Activated B cell treated with CpG ODN at 0.5 μM for 24 hours (primary cell): ENCODE measurements around the gene LHFPL6. TPM values are rescaled to one million over a fixed set of nuclear protein-coding genes. Genes with fewer than 3 reads are reported as not detected.

Experiments used
- ATAC-seq: fragments of 200-7000 bp; cut with Tn5 transposase; one replicate; pipeline ENCODE4 v1.10.0; 2021; ENCODE audit warnings: low read depth, mild to moderate bottlenecking, moderate library complexity
- CTCF ChIA-PET: fragments of 350-600 bp; sonication (Branson Sonifier 250); formaldehyde crosslinking; loops from one replicate; lab custom pipeline; 2021; ENCODE audit warnings: antibody characterized with exemption; lab: Charles Lee
- POLR2A ChIA-PET: fragments of 350-600 bp; sonication (Branson Sonifier 250); formaldehyde crosslinking; loops from one replicate; lab custom pipeline; 2021; ENCODE audit warnings: antibody characterized with exemption; lab: Charles Lee
- DNase-seq: peaks from one replicate; pipeline ENCODE4 v3.0.0; 2022
- H3K27ac Mint-ChIP-seq: one replicate; pipeline ENCODE4 v1.8.0; 2020; ENCODE audit warnings: mixed read lengths
- H3K27me3 Mint-ChIP-seq: one replicate; pipeline ENCODE4 v1.8.0; 2021; ENCODE audit warnings: mixed read lengths
- H3K36me3 Mint-ChIP-seq: one replicate; pipeline ENCODE4 v1.8.0; 2021; ENCODE audit warnings: low read depth, mixed read lengths
- H3K4me1 Mint-ChIP-seq: one replicate; pipeline ENCODE4 v1.8.0; 2021; ENCODE audit warnings: mixed read lengths
- H3K4me3 Mint-ChIP-seq: one replicate; pipeline ENCODE4 v1.8.0; 2020; ENCODE audit warnings: mild to moderate bottlenecking, mixed read lengths
- H3K9me3 Mint-ChIP-seq: one replicate; pipeline ENCODE4 v1.8.0; 2020; ENCODE audit warnings: mixed read lengths
- intact Hi-C: fragments of 100-400 bp; cut with micrococcal nuclease; formaldehyde crosslinking; loops from one replicate; pipeline ENCODE4 v1.15.1; 2024
- total RNA-seq: library from RNA; stranded (reverse); gene quantifications from 2 replicates; pipeline ENCODE4 v1.2.3, GENCODE V29; 2022
- TF ChIP-seq, protein P1 (sequence below): fragments of 200-600 bp; IDR thresholded peaks from one replicate; pipeline ENCODE4 v1.8.0; 2022; ENCODE audit warnings: antibody characterized with exemption, mild to moderate bottlenecking

LHFPL6 gene
- total RNA-seq, 1 donor from 2014 or later = 0.13 TPM

GRCh38 chr13:39550931-39551330 lies 52.1 kb downstream of the LHFPL6 start:
- Mint-ChIP-seq H3K4me1 (no peaks in the 10 kb centered on the region), H3K27ac (no peak overlapping the region), H3K9me3 (no peaks in the 10 kb centered on the region), H3K27me3 (no peaks in the 10 kb centered on the region), H3K4me3 (no peak overlapping the region), H3K36me3 (no peaks in the 10 kb centered on the region)
- CTCF ChIA-PET = no interaction called here
- intact Hi-C loops = no loop called here
- TF ChIP-seq, protein P1, sequence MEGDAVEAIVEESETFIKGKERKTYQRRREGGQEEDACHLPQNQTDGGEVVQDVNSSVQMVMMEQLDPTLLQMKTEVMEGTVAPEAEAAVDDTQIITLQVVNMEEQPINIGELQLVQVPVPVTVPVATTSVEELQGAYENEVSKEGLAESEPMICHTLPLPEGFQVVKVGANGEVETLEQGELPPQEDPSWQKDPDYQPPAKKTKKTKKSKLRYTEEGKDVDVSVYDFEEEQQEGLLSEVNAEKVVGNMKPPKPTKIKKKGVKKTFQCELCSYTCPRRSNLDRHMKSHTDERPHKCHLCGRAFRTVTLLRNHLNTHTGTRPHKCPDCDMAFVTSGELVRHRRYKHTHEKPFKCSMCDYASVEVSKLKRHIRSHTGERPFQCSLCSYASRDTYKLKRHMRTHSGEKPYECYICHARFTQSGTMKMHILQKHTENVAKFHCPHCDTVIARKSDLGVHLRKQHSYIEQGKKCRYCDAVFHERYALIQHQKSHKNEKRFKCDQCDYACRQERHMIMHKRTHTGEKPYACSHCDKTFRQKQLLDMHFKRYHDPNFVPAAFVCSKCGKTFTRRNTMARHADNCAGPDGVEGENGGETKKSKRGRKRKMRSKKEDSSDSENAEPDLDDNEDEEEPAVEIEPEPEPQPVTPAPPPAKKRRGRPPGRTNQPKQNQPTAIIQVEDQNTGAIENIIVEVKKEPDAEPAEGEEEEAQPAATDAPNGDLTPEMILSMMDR = no peak
- DNase-seq (no peak), ATAC-seq (no peak)
- POLR2A ChIA-PET = no interaction called here

- ChIA-PET POLR2A (no interaction called here), CTCF (no interaction called here)
- H3K9me3 Mint-ChIP-seq = no peaks in the 10 kb centered on the region
- TF ChIP-seq, protein P1 = no peak
- H3K27ac Mint-ChIP-seq = no peak overlapping the region
- no peaks in the 10 kb centered on the region for H3K4me1 Mint-ChIP-seq
- no peak for DNase-seq
- H3K36me3 Mint-ChIP-seq = no peaks in the 10 kb centered on the region
- no peak for ATAC-seq
- H3K4me3 Mint-ChIP-seq = no peak overlapping the region
- intact Hi-C loops = no loop called here
- no peaks in the 10 kb centered on the region for H3K27me3 Mint-ChIP-seq
These were observed 55.9 kb downstream of the LHFPL6 start for GRCh38 chr13:39547108-39547507.

DNA sequence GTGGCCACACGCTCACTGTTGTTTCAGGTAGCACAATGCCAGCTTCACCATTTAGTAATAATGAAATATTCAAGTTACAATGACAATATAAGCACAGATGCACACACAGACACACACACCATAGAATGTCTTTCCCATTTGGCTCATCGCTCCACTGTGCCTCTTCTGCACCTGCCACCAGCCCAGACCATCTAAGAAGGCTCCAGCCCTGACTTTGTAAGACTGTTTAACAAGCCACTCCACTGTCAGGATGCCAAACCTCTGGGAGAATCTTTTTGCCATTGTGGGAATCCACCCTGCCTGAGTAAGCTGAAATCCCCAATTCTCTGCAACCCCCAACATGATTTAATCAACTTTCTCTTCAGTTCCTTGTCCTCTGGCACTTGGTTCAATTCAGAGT lies 60.6 kb downstream of the LHFPL6 start:
- no peaks in the 10 kb centered on the region for H3K36me3 Mint-ChIP-seq

DNA sequence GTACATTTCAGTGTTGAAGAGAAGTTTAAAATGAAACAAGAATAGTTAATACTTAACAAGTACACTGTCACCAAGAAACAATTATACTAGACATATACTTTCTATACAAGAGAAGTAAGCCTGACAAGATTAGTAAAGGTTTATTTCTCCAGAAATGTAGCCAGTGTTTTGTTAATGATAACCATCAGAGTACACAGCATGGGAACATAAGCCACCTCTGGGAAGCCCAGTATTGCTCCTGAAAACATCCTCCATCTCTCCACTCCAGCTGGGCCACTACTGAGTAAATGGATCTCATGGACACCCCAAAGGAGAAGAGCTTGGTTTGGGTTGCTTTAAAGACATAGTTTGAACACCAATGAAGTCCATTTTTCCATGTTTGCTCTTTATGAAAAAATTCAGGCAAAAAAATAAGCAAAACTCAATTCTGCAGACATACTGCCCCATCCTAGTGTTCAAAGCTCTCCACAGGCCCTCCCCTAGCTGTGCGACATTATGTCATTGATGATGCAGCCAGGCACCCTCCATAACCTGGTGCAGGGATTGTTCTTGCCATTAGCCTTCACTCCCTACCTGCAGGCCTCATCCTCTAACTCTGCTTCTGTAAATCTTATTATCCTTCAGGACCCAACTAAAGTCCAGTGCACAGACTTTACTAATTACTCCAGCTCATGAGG lies 61.9 kb downstream of the LHFPL6 start:
- DNase-seq (no peak), ATAC-seq (no peak)
- Mint-ChIP-seq H3K27me3 (no peaks in the 10 kb centered on the region), H3K36me3 (no peaks in the 10 kb centered on the region), H3K9me3 (no peaks in the 10 kb centered on the region), H3K27ac (no peak overlapping the region), H3K4me1 (no peaks in the 10 kb centered on the region), H3K4me3 (no peak overlapping the region)
- ChIA-PET POLR2A (no interaction called here), CTCF (interaction anchor here (0.6 kb wide), 1 partner anchor 143 kb away, joined by 3 read pairs; no protein-coding TSS in a partner anchor)
- intact Hi-C loops = no loop called here
- TF ChIP-seq, protein P1 = no peak

More for the DNA sequence above, 60.6 kb downstream of the LHFPL6 start:
- ATAC-seq (no peak), DNase-seq (no peak)
- CTCF ChIA-PET = no interaction called here
- H3K4me1 Mint-ChIP-seq = no peaks in the 10 kb centered on the region
- POLR2A ChIA-PET = no interaction called here
- TF ChIP-seq, protein P1 = no peak
- H3K27me3 Mint-ChIP-seq = no peaks in the 10 kb centered on the region
- no peaks in the 10 kb centered on the region for H3K9me3 Mint-ChIP-seq
- intact Hi-C loops = no loop called here
- no peak overlapping the region for H3K27ac Mint-ChIP-seq
- H3K4me3 Mint-ChIP-seq = no peak overlapping the region

GRCh38 chr13:39538816-39539790 lies 63.9 kb downstream of the LHFPL6 start:
- ATAC-seq (no peak), DNase-seq (no peak)
- H3K27me3 Mint-ChIP-seq = no peaks in the 10 kb centered on the region
- POLR2A ChIA-PET = no interaction called here
- H3K9me3 Mint-ChIP-seq = no peaks in the 10 kb centered on the region
- intact Hi-C loops = no loop called here
- H3K36me3 Mint-ChIP-seq = no peaks in the 10 kb centered on the region
- CTCF ChIA-PET = no interaction called here
- H3K4me3 Mint-ChIP-seq = no peak overlapping the region
- no peaks in the 10 kb centered on the region for H3K4me1 Mint-ChIP-seq
- TF ChIP-seq, protein P1 = no peak
- no peak overlapping the region for H3K27ac Mint-ChIP-seq
